CD4-positive, alpha-beta memory T cell (primary cell): ENCODE data around the gene SRCAP. TPM values are rescaled to one million over a fixed set of nuclear protein-coding genes. Genes with fewer than 3 reads are reported as not detected.

Source experiments
- CTCF ChIA-PET: fragments of 350-600 bp; sonication (Branson Sonifier 250); formaldehyde crosslinking; loops from one replicate; lab custom pipeline; 2021; ENCODE audit warnings: inconsistent platforms; ENCODE audit not compliant: partially characterized antibody; lab: Charles Lee
- POLR2A ChIA-PET: fragments of 350-600 bp; sonication (Branson Sonifier 250); formaldehyde crosslinking; loops from one replicate; lab custom pipeline; 2021; ENCODE audit not compliant: partially characterized antibody; lab: Charles Lee
- DNase-seq, 5 donors: peaks; one replicate each; pipeline versions ENCODE4 v3.0.0 to v3.0.0-alpha.2; 2020 to 2022; ENCODE audit warnings: mixed read lengths in 1 of 5
- H3K27ac ChIP-seq: one replicate; pipeline ENCODE4 v1.7.0; 2013; ENCODE audit warnings: low read depth, low read length
- H3K27me3 ChIP-seq: 2 replicates; pipeline ENCODE4 v1.7.0; 2013; ENCODE audit warnings: mild to moderate bottlenecking, low read length, moderate library complexity; ENCODE audit not compliant: insufficient read depth
- H3K36me3 ChIP-seq: 2 replicates; pipeline ENCODE4 v1.7.0; 2013; ENCODE audit warnings: mild to moderate bottlenecking, low read length, moderate library complexity; ENCODE audit not compliant: insufficient read depth
- H3K4me1 ChIP-seq: 2 replicates; pipeline ENCODE4 v1.7.0; 2013; ENCODE audit warnings: mild to moderate bottlenecking, low read length, moderate library complexity; ENCODE audit not compliant: insufficient read depth
- H3K4me3 ChIP-seq, 2 donors: one replicate each; pipeline ENCODE4 v1.7.0; 2013; ENCODE audit warnings: low read length in 2 of 2, mild to moderate bottlenecking in 1 of 2
- H3K9me3 ChIP-seq, 2 donors: one replicate each; pipeline ENCODE4 v1.7.0; 2013; ENCODE audit warnings: low read length in 2 of 2, control low read depth in 1 of 2; ENCODE audit not compliant: control insufficient read depth in 1 of 2
- H3K27ac Mint-ChIP-seq, 7 donors: one replicate each; pipeline ENCODE4 v1.8.0; 2020 to 2021; ENCODE audit warnings: mixed read lengths in 7 of 7, mild to moderate bottlenecking in 6 of 7, inconsistent platforms in 3 of 7, moderate library complexity in 3 of 7
- H3K27me3 Mint-ChIP-seq, 2 donors: one replicate each; pipeline ENCODE4 v1.8.0; 2020 to 2021; ENCODE audit warnings: mixed read lengths in 2 of 2
- H3K36me3 Mint-ChIP-seq, 2 donors: one replicate each; pipeline ENCODE4 v1.8.0; 2020 to 2021; ENCODE audit warnings: mixed read lengths in 2 of 2, inconsistent platforms in 1 of 2, mild to moderate bottlenecking in 1 of 2
- H3K4me1 Mint-ChIP-seq, 4 donors: one replicate each; pipeline ENCODE4 v1.8.0; 2020 to 2021; ENCODE audit warnings: mixed read lengths in 4 of 4, mild to moderate bottlenecking in 1 of 4
- H3K4me3 Mint-ChIP-seq, 8 donors: one replicate each; pipeline ENCODE4 v1.8.0; 2020 to 2021; ENCODE audit warnings: mixed read lengths in 8 of 8, mild to moderate bottlenecking in 7 of 8, moderate library complexity in 6 of 8, inconsistent platforms in 3 of 8
- H3K9me3 Mint-ChIP-seq, 8 donors: one replicate each; pipeline ENCODE4 v1.8.0; 2020 to 2021; ENCODE audit warnings: mixed read lengths in 8 of 8, mild to moderate bottlenecking in 5 of 8, inconsistent platforms in 3 of 8, moderate library complexity in 1 of 8
- intact Hi-C: fragments of 100-400 bp; cut with micrococcal nuclease; formaldehyde crosslinking; loops from one replicate; pipeline ENCODE4 v1.15.1; 2023
- polyA plus RNA-seq, 2 donors: library from polyadenylated mRNA; unstranded; fragments of 300-500 nt; fragmentation: Illumina TruSeq; gene quantifications; one replicate each; pipeline ENCODE4 v1.2.3, GENCODE V29; 2021
- total RNA-seq, 2 experiments: library from RNA; stranded (reverse); gene quantifications; one replicate each; pipeline ENCODE4 v1.2.3, GENCODE V29; 2021

SRCAP gene
- total and polyA plus RNA-seq, 4 experiments from 2014 or later: 1.2 to 115 (median 68.3) TPM

GRCh38 chr16:30657866-30658730 lies 40.9 kb upstream of the SRCAP start, which contains the start of gene FBRS:
Gene FBRS (plus strand): TSS chr16:30658431. CDS start chr16:30659519, 1,088 bp downstream.
- no peaks in the 10 kb centered on the region for H3K27me3 ChIP-seq
- H3K36me3 ChIP-seq: peaks cover 47% of the 10 kb centered on the region
- peak; percentile 100 for DNase-seq
- H3K4me3 Mint-ChIP-seq: peak within 1 kb of the TSS; percentile 92 to 99 (median 96)
- peak within 1 kb of the TSS; percentile 99 for H3K27ac ChIP-seq
- CTCF ChIA-PET: interaction anchor here (0.6 to 4.7 kb wide), 16 partner anchors 8 to 593 kb away, joined by 3 to 47 read pairs (median 4); partner anchors contain the start of genes ALDOA, DCTPP1 and PRR14
- peaks cover 43% of the 10 kb centered on the region for H3K4me1 ChIP-seq
- H3K9me3 ChIP-seq: no peaks in the 10 kb centered on the region
- POLR2A ChIA-PET: interaction anchor here (0.6 to 4.2 kb wide), 48 partner anchors 8 to 992 kb away, joined by 3 to 154 read pairs (median 5); partner anchors contain the start of genes ALDOA, ARMC5, CORO1A and DCTPP1
- H3K27me3 Mint-ChIP-seq: no peaks in the 10 kb centered on the region
- intact Hi-C loops: loop anchor here (1.0 to 5.0 kb wide), 15 partner anchors 8 to 801 kb away; partner anchors contain the start of genes ARMC5, CFAP119, DCTPP1 and PHKG2
- H3K36me3 Mint-ChIP-seq: peaks cover 33 to 54% of the 10 kb centered on the region in 2 donors
- peak within 1 kb of the TSS; percentile 70 to 93 for H3K4me3 ChIP-seq
- H3K27ac Mint-ChIP-seq: peak within 1 kb of the TSS; percentile 98 to 100 (median 100)
- H3K4me1 Mint-ChIP-seq: peaks cover 25 to 52% (median 39%) of the 10 kb centered on the region in 4 donors
- peaks cover 0 to 7% (median 0%) of the 10 kb centered on the region in 8 donors for H3K9me3 Mint-ChIP-seq

GRCh38 chr16:30658731-30659506 lies 40.1 kb upstream of the SRCAP start:
- Mint-ChIP-seq H3K27ac (peak overlapping the region; percentile 98 to 100 (median 100)), H3K4me3 (peak overlapping the region; percentile 92 to 99 (median 96)), H3K9me3 (peaks cover 0 to 7% (median 0%) of the 10 kb centered on the region in 8 donors), H3K27me3 (no peaks in the 10 kb centered on the region), H3K36me3 (peaks cover 40 to 59% of the 10 kb centered on the region in 2 donors), H3K4me1 (peaks cover 31 to 60% (median 47%) of the 10 kb centered on the region in 4 donors)
- no peaks in the 10 kb centered on the region for H3K9me3 ChIP-seq
- peak in 1 of 5 donors; percentile 97 for DNase-seq
- ChIA-PET POLR2A (interaction anchor here (0.6 to 4.2 kb wide), 51 partner anchors 9 to 993 kb away, joined by 3 to 154 read pairs (median 5); partner anchors contain the start of genes ALDOA, ARMC5, CORO1A and DCTPP1), CTCF (interaction anchor here (0.6 to 4.7 kb wide), 16 partner anchors 9 to 593 kb away, joined by 3 to 47 read pairs (median 4); partner anchors contain the start of genes ALDOA, DCTPP1 and PRR14)
- peaks cover 50% of the 10 kb centered on the region for H3K36me3 ChIP-seq
- peak overlapping the region; percentile 62 to 70 for H3K4me3 ChIP-seq
- peaks cover 51% of the 10 kb centered on the region for H3K4me1 ChIP-seq
- intact Hi-C loops: loop anchor here (1.0 to 5.0 kb wide), 15 partner anchors 9 to 800 kb away; partner anchors contain the start of genes ARMC5, CFAP119, DCTPP1 and PHKG2
- H3K27ac ChIP-seq: peak overlapping the region; percentile 99
- H3K27me3 ChIP-seq: no peaks in the 10 kb centered on the region

- ChIA-PET CTCF (interaction anchor here (0.6 to 4.7 kb wide), 8 partner anchors 23 to 547 kb away, joined by 3 to 47 read pairs (median 4); partner anchors contain the start of gene DCTPP1), POLR2A (interaction anchor here (0.7 to 4.2 kb wide), 32 partner anchors 10 to 800 kb away, joined by 3 to 154 read pairs (median 6); partner anchors contain the start of genes ALDOA, ARMC5, CORO1A and DCTPP1)
- H3K4me3 ChIP-seq: peak overlapping the region; percentile 73 to 82
- DNase-seq: peak; percentile 32 to 73 (median 41)
- Mint-ChIP-seq H3K36me3 (peaks cover 35 to 54% of the 10 kb centered on the region in 2 donors), H3K27me3 (no peaks in the 10 kb centered on the region), H3K4me1 (peaks cover 31 to 60% (median 47%) of the 10 kb centered on the region in 4 donors), H3K27ac (peak overlapping the region; percentile 84 to 98 (median 95)), H3K4me3 (peak overlapping the region; percentile 84 to 96 (median 86)), H3K9me3 (peaks cover 0 to 7% (median 0%) of the 10 kb centered on the region in 8 donors)
- H3K27ac ChIP-seq: peak overlapping the region; percentile 99
- H3K27me3 ChIP-seq: no peaks in the 10 kb centered on the region
- intact Hi-C loops: loop anchor here (2.0 to 5.0 kb wide), 4 partner anchors 88 to 799 kb away; partner anchors contain the start of genes ARMC5, PHKG2 and ZNF764
- no peaks in the 10 kb centered on the region for H3K9me3 ChIP-seq
- H3K36me3 ChIP-seq: peaks cover 48% of the 10 kb centered on the region
- peaks cover 51% of the 10 kb centered on the region for H3K4me1 ChIP-seq
Observed at GRCh38 chr16:30659507-30660423, 39.2 kb upstream of the SRCAP start.

GRCh38 chr16:30660424-30661261 lies 38.3 kb upstream of the SRCAP start:
- H3K27ac Mint-ChIP-seq: peak overlapping the region; percentile 88 to 98 (median 96)
- Histone ChIP-seq H3K9me3 (no peaks in the 10 kb centered on the region), H3K27ac (peak overlapping the region; percentile 99), H3K27me3 (no peaks in the 10 kb centered on the region), H3K36me3 (peaks cover 48% of the 10 kb centered on the region), H3K4me3 (peak overlapping the region; percentile 73 to 82), H3K4me1 (peaks cover 51% of the 10 kb centered on the region)
- H3K4me1 Mint-ChIP-seq: peaks cover 32 to 60% (median 47%) of the 10 kb centered on the region in 4 donors
- peaks cover 39 to 55% of the 10 kb centered on the region in 2 donors for H3K36me3 Mint-ChIP-seq
- H3K4me3 Mint-ChIP-seq: peak overlapping the region; percentile 84 to 96 (median 86)
- peaks cover 0 to 7% (median 0%) of the 10 kb centered on the region in 8 donors for H3K9me3 Mint-ChIP-seq
- intact Hi-C loops: no loop called here
- POLR2A ChIA-PET: interaction anchor here (0.8 to 4.2 kb wide), 22 partner anchors 11 to 595 kb away, joined by 3 to 154 read pairs (median 8); partner anchors contain the start of genes ALDOA, CORO1A, DCTPP1 and PHKG2
- DNase-seq: peak; percentile 76 to 95 (median 79)
- no peaks in the 10 kb centered on the region for H3K27me3 Mint-ChIP-seq
- CTCF ChIA-PET: interaction anchor here (0.6 to 4.7 kb wide), 6 partner anchors 8 to 548 kb away, joined by 3 to 47 read pairs (median 4); no protein-coding TSS in a partner anchor

GRCh38 chr16:30662449-30662848 lies 36.5 kb upstream of the SRCAP start:
- Histone ChIP-seq H3K36me3 (peaks cover 62% of the 10 kb centered on the region), H3K4me3 (no peak overlapping the region), H3K4me1 (peaks cover 40% of the 10 kb centered on the region), H3K27ac (peak overlapping the region; percentile 99), H3K27me3 (no peaks in the 10 kb centered on the region), H3K9me3 (no peaks in the 10 kb centered on the region)
- H3K27ac Mint-ChIP-seq: peak overlapping the region in 6 of 7 donors; percentile 64 to 97 (median 89)
- ChIA-PET CTCF (interaction anchor here (4.7 kb wide), 1 partner anchor 32 kb away, joined by 47 read pairs; no protein-coding TSS in a partner anchor), POLR2A (interaction anchor here (1.6 kb wide), 1 partner anchor 9 kb away, joined by 3 read pairs; no protein-coding TSS in a partner anchor)
- peaks cover 0 to 5% (median 0%) of the 10 kb centered on the region in 8 donors for H3K9me3 Mint-ChIP-seq
- intact Hi-C loops: no loop called here
- peaks cover 25 to 50% (median 37%) of the 10 kb centered on the region in 4 donors for H3K4me1 Mint-ChIP-seq
- no peak for DNase-seq
- H3K4me3 Mint-ChIP-seq: peak overlapping the region in 2 of 8 donors; percentile 54 to 57
- peaks cover 38 to 65% of the 10 kb centered on the region in 2 donors for H3K36me3 Mint-ChIP-seq
- no peaks in the 10 kb centered on the region for H3K27me3 Mint-ChIP-seq
